NCI-H2196 (cell line): ENCODE measurements around the gene CP.
A peak's percentile ranks its signal among the peaks of the same experiment; 100 is the strongest.
"Not testable (repeated sequence)": the region's sequence is repeated elsewhere in the genome, so short reads cannot be mapped to it uniquely, and the experiment has no call there.

ENCODE experiments used
- DNase-seq: peaks from one replicate; lab custom pipeline; 2025; ENCODE audit not compliant: unreplicated experiment; lab: John Stamatoyannopoulos, UW

The CP gene

DNA sequence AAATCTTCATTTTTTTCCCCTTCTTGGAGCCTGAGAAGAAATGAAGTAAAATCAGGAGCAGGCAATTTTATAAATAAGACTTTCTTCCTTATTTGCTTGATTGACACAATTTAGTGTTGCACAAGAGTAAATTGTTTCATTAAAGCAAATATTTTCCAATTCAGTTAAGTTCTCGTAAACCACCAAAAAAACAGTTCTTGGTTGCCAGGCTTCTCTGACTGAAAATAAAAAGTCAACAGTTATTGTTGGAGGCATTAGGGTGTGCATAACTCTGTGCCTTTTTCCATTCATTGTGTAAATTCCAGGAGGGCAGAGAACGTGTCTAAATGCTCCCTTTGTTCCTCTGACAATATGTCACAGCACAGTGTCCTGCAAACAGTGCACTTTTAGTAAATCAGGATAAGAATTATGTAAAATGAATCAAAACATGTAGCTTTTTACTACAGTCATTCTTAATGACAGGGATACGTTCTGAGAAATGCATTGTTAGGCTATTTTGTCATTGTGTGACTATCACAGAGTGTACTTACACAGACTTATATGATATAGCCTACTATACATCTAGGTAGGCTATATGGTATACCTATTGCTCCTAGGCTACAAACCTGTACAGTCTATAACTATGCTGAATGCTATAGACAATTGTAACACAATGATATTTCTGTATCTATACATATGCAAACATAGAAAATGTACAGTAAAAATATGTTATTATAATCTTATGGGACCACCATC lies at the start of gene CP:
TSS of gene CP (minus strand) at position 47 of the 735 bp plus-strand sequence. CDS start at position 10, 37 bp downstream.
- no peak for DNase-seq

GRCh38 chr3:149270180-149270579 lies 48.6 kb upstream of the CP start:
- DNase-seq: no peak

- DNase-seq: no peak
Observed at GRCh38 chr3:149269687-149270086, 48.1 kb upstream of the CP start.

DNA sequence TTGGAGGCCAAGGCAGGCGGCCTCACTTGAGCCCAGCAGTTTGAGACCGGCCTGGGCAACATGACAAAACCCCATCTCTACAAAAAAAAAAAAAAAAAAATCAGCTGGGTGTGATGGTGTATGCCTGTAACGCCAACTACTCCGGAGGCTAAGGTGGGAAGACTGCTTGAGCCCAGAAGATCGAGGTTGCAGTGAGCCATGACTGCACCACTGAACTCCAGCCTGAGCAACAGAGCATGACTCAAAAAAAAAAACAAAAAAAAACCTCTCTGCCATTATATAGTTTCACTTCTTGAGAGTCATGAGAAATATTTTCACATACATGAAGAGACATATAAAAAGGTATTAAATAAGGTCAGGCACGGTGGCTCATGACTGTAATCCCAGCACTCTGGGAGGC lies 45.9 kb upstream of the CP start:
- no peak for DNase-seq

GRCh38 chr3:149266736-149267135 lies 45.1 kb upstream of the CP start:
- no peak for DNase-seq

- DNase-seq: no peak
Observed at GRCh38 chr3:149263856-149264255, 42.2 kb upstream of the CP start.

DNA sequence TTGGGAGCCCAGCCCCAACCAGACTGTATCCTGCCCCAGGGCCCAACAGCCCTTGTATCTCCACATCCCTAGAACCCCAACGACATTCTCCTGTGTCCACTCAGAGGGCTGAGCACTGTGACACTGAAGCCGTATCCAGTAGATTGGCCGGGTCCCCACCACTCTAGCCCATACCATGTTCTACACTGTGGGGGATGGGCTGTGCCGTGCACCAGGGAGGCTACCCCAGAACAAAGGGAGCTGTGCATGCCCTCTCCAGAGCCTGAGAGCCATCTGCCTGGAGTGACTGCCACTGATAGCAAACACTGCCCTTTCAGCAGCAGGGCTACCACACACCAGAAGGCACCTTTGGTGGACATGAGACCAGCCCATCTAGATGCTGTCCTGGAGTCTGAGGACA lies 37.1 kb upstream of the CP start:
- DNase-seq: no peak

- DNase-seq: no peak
Observed at GRCh38 chr3:149258298-149258697, 36.7 kb upstream of the CP start.

DNA sequence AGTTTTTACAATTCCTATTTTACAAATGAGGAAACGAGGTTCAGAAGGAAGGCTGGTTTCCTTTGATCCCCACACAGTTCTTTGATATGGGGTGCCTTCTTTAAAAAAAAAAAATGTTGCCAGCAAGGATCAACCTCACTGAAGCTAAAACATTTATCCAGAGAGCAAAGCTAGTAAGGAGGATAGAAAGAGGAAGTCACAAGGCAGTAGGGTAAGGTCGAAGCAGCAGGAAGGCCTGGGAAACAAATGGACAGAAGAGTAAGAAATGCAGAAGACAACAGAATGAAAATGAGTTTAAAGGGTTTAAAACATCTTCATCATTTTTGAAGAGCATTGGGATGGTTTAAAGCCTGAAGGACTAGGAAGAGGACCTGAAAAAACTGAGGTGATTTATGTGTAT lies 30.6 kb upstream of the CP start:
- no peak for DNase-seq

- DNase-seq: no peak
Observed at GRCh38 chr3:149251186-149251585, 29.6 kb upstream of the CP start.

GRCh38 chr3:149247929-149248691 lies 26.5 kb upstream of the CP start:
- DNase-seq: peak; percentile 54

DNA sequence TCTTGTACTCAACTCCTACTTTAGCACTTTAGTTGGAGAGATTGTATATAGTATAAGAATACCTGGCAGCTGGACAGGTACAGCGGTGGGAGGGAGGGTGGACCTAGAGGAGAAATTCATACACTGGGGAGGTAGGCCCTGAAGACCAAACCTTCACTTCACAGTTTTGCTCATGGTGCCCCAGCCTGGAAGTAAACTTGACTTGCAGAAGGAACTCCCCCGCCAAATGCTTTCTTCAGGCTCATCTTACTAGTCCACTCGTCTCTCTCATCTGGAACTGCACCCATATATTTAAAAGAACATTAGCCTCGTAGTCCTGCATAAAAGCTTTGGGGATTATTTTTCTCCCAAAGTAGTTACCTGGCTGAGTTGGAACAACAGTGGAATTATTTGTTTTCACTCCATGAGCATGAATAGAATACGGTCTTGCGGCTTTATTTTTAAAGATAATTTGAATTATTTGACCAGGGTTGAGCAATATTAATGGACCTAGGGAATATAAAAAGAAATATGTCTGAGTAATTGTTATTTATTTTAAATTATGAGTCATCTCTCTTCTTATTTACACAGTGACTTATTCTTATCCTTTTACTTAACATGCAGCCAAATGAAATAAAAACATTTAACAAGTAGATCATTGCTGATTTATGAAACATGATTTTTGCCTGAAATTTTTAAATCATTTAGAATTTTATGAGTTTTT lies 25.5 kb upstream of the CP start:
- no peak for DNase-seq

GRCh38 chr3:149245738-149246451 lies 24.3 kb upstream of the CP start:
- peak; percentile 15 for DNase-seq

DNA sequence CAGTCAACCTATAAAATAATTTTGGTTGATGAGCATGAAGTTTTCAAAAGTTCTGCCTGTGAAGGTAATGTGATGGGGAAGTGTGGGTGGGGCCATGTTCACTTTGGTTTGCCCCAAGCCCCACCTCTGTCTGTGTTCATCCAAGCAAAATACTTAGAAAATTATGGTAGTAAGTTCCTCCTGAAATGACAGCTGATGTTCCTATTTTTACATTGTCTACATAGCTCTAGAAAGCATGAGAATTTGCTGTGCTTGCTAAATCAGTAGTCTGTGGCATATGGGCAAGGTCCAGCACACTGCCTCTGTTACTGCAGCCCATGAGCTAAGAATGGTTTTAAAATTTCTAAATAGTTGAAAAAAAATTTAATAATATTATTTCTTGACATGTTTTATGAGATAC lies 21.9 kb upstream of the CP start:
- no peak for DNase-seq

- no peak for DNase-seq
Observed at GRCh38 chr3:149239357-149239936, 17.8 kb upstream of the CP start.

GRCh38 chr3:149238268-149238667 lies 16.6 kb upstream of the CP start:
- DNase-seq: not testable (repeated sequence)

GRCh38 chr3:149235599-149236424 lies 14.2 kb upstream of the CP start:
- DNase-seq: no peak

GRCh38 chr3:149234671-149235245 lies 13.1 kb upstream of the CP start:
- DNase-seq: no peak

DNA sequence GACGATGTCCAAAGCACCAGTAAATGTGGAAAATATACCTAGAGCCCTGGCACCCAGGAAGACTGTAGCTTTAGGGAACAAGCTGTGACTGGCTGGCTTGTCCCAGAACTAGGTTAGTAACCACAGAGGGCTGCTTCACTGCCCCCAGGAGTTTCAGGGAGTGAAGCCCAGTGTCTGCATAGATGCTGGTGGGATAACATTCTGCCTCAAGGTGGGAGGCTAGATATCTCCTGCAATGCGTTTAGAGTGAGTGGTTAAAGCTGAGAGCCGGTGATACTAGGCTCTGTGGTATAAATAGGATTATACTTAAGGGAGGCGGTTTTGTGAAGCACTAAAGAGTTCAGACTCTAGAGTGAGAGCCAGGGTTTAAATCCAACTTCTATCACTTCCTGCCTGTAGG lies 11.7 kb upstream of the CP start:
- no peak for DNase-seq

- no peak for DNase-seq
Observed at GRCh38 chr3:149231871-149232270, 10.2 kb upstream of the CP start.
